Rectal smooth muscle tissue (tissue), 1 donor: ENCODE results near the gene NEDD4.
"Not testable (repeated sequence)": the region's sequence is repeated elsewhere in the genome, so short reads cannot be mapped to it uniquely, and the experiment has no call there.

Experiments
- H3K27ac ChIP-seq: one replicate; pipeline ENCODE4 v1.7.0; 2013; ENCODE audit warnings: low read depth, low read length, inconsistent platforms
- H3K27me3 ChIP-seq: one replicate; pipeline ENCODE4 v1.7.0; 2013; ENCODE audit warnings: low read length; ENCODE audit not compliant: control insufficient read depth, insufficient read depth
- H3K36me3 ChIP-seq: one replicate; pipeline ENCODE4 v1.7.0; 2013; ENCODE audit warnings: low read length; ENCODE audit not compliant: control insufficient read depth, insufficient read depth
- H3K4me1 ChIP-seq: one replicate; pipeline ENCODE4 v1.7.0; 2013; ENCODE audit warnings: low read length; ENCODE audit not compliant: control insufficient read depth, insufficient read depth
- H3K4me3 ChIP-seq: one replicate; pipeline ENCODE4 v1.7.0; 2013; ENCODE audit warnings: low read length
- H3K9ac ChIP-seq: one replicate; pipeline ENCODE4 v1.7.0; 2013; ENCODE audit warnings: low read length

Gene NEDD4

DNA sequence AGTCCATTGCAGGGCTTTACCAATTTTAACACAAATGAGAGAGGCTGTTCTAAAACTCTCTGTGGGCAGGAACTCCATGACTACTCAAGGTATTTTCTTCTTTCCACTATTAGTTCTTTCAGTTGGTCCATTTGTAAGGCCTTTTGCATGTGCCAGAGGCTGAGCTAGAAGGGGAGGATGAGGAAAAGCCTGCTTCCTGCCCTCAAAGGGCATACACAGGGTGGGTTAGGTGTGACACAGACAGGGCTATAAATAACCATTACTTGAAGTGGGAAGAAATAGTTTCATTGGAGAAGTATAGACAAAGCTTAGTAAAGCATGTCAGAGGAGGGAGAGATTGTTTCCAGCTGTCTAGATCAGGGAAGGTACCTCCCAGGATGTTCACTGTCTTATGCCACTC is 198.4 kb downstream of the NEDD4 start:
- H3K27me3 ChIP-seq: no peaks in the 10 kb centered on the region
- H3K9ac ChIP-seq: no peak overlapping the region
- H3K36me3 ChIP-seq: no peaks in the 10 kb centered on the region
- no peak overlapping the region for H3K4me3 ChIP-seq
- no peak overlapping the region for H3K27ac ChIP-seq
- H3K4me1 ChIP-seq: no peaks in the 10 kb centered on the region

DNA sequence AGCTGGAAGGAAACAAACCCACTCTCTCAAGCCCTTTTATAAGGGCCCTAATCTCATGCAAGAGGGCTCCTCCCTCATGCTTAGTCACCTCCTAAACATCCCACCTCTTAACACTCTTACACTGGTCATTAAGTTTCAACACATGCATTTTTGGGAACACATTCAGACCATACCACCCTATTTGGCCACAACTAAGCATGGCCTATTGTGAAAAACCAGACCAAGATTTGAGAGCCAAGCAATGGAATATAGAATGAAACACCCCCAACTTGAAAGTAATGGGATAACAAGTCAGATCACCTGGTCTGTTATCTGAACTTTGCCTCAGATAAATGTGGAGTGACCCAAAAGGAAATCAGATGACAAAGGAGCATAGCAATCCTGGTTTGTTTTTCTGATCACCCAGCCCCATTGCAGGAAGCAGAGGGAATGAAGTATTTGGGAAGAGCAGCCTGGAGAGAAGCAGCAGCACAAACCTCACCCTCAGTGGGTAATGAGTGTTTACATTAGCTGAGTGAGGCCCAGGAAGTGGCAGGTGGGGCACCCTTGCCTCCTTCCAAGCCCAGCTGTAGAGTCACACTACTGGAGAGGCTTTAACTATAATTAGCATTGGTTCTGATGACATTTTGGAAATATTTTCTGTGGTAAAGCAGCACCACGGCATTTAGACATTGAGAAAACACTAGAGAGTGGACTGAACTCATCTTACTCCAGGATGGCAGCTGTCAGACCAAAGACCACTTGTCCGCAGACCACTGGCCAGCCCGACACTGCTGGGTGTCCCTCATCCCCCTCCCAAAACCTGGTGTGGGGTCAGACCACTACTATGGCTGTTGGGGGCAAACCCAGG is 201.6 kb downstream of the NEDD4 start:
- H3K27ac ChIP-seq: no peak overlapping the region
- no peaks in the 10 kb centered on the region for H3K27me3 ChIP-seq
- H3K36me3 ChIP-seq: no peaks in the 10 kb centered on the region
- no peak overlapping the region for H3K9ac ChIP-seq
- H3K4me1 ChIP-seq: no peaks in the 10 kb centered on the region
- H3K4me3 ChIP-seq: no peak overlapping the region

DNA sequence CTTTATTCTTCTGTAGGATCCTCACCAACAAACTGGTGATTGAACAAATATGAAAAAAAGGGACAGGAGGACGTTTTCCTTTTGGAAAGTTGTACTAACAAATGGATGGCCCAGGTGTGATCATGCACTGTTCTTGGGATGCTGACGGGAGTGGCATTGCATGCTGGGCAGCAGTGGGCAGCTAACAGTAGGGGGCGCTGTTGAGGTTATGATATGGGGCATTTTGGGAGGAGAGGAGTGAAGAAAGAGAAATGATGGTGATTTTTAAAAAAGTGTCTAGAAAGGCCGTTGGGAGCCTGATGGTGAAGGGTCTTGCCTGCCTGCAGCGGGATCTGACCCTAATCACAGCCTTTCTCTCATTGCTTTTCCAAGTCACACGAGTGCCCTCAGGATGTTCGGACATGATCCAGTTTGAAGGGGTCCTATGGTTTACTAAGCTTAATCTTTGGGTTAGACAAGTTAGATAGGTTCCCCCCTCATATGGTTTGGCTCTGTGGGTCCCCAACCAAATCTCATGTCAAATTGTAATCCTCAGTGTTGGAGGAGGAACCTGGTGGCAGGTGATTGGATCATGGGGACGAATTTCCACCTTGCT is 204.2 kb downstream of the NEDD4 start:
- H3K27ac ChIP-seq: no peak overlapping the region
- no peak overlapping the region for H3K4me3 ChIP-seq
- H3K9ac ChIP-seq: no peak overlapping the region
- H3K27me3 ChIP-seq: no peaks in the 10 kb centered on the region
- H3K4me1 ChIP-seq: no peaks in the 10 kb centered on the region
- H3K36me3 ChIP-seq: no peaks in the 10 kb centered on the region

DNA sequence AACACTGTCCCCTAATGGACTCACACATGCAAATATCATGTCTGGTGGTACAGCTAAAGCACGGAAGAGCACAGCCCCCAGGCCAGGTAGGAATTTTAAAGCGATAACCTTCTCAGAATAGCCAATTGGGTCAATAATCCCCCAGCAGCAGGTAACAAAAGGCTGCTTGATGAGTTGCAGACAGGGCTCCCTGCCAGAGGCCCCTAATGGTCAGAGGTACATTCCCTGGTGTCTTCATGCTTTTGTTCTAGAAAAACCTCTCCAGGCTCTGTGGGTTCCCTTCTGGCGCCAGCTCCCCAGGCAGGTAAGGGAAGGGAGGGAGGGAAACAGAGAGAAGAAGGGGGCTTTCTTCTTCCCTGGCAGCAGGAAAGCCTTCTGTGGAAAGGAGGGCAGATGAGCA is 207.1 kb downstream of the NEDD4 start:
- Histone ChIP-seq H3K27ac (no peak overlapping the region), H3K27me3 (no peaks in the 10 kb centered on the region), H3K4me3 (no peak overlapping the region), H3K36me3 (no peaks in the 10 kb centered on the region), H3K9ac (no peak overlapping the region), H3K4me1 (no peaks in the 10 kb centered on the region)

DNA sequence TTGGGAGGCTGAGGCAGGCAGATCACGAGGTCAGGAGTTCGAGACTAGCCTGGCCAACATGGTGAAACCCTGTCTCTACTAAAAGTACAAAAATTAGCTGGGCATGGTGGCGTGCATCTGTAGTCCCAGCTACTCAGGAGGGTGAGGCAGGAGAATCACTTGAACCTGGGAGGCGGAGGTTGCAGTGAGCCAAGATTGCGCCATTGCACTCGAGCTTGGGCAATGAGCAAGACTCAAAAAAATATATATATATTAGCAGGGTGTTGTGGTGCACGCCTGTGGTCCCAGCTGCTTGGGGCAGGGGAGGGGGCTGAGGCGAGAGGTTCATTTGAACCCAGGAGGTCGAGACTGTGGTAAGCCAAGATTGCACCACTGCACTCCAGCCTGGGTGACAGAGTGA is 207.8 kb downstream of the NEDD4 start:
- not testable (repeated sequence) for H3K27ac ChIP-seq, H3K4me3 ChIP-seq, H3K27me3 ChIP-seq, H3K9ac ChIP-seq, H3K36me3 ChIP-seq, H3K4me1 ChIP-seq

DNA sequence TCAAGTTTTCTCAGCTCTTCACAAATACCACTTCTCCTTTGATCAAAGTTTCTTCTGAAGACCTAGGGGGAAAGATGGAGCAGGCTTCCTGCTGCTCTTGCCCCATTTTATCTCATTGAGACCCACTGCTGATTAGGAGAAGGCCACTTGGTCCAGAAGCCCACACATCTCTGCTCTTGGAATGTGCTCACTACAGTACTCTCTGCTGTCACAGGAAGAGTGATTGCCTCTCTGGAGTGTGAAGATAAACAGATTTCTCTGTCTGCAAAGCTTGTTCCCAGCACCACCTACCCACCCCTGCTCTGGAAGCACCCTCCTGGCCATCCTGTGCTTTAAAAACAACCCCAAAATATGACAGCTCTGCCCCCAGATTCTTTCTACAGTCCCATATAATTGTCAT is 209.1 kb downstream of the NEDD4 start:
- no peak overlapping the region for H3K4me3 ChIP-seq
- no peaks in the 10 kb centered on the region for H3K4me1 ChIP-seq
- no peaks in the 10 kb centered on the region for H3K36me3 ChIP-seq
- no peak overlapping the region for H3K9ac ChIP-seq
- H3K27ac ChIP-seq: no peak overlapping the region
- no peaks in the 10 kb centered on the region for H3K27me3 ChIP-seq

DNA sequence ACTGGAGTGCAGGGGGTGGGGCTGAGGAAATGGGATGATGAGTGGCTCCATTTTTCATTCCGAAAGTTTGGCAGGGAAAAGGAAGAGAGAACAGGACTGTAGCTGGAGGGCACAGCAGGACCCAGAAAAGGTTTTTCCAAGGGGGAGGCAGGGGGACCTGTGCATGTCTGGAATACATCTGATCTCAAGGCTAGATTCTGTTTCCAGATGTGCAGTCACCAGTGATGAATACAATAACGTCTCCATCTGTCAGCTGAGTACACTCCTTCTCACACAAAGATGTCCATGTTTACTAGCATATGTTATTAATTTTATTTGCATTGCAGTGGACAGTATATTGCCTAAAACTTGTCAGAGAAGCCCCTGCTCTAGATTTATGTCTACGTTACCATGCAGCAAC is 210.5 kb downstream of the NEDD4 start:
- Histone ChIP-seq H3K27me3 (no peaks in the 10 kb centered on the region), H3K9ac (no peak overlapping the region), H3K4me1 (no peaks in the 10 kb centered on the region), H3K36me3 (no peaks in the 10 kb centered on the region), H3K4me3 (no peak overlapping the region), H3K27ac (no peak overlapping the region)

DNA sequence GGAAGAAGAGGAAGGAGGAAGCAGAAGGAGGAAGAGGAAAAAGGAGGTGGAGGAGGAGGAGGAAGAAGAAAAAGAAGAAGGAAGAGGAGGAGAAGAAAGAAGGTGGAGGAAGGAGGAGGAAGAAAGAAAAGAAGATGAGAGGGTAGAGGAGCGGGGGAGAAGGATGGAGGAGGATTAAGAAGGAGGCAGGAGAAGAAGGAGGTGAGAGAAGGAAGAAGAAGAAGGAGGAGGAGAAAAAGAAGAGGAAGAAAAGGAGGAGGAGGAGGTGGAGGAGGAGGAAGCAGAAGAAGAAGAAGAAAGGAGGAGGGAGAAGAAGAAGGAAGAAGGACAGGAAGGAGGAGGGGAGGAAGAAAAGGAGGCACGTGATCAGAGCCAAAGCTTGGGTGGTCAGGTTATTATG is 213.1 kb downstream of the NEDD4 start:
- Histone ChIP-seq H3K36me3 (no peaks in the 10 kb centered on the region), H3K4me3 (no peak overlapping the region), H3K27me3 (no peaks in the 10 kb centered on the region), H3K4me1 (no peaks in the 10 kb centered on the region), H3K9ac (no peak overlapping the region), H3K27ac (no peak overlapping the region)

DNA sequence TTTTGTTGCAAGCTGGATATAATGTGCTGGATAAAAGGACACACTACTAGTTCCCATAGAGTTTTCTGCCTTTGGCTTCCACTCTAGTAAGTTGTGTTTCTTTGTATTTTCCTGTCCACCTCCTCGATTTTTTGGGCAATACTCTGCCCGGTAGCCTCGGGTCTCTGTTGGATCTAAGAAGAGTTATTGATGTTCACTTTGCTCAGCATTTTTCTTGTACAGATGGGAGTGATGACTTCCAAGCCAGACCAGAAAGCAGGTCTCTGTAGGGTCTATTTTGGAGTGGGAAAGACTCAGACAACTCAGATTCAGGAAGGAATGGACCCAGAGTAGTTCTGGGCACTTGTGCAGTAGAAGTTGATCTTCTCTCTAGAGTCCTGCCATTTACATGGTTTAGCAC is 214.5 kb downstream of the NEDD4 start:
- no peak overlapping the region for H3K9ac ChIP-seq
- H3K36me3 ChIP-seq: no peaks in the 10 kb centered on the region
- no peak overlapping the region for H3K27ac ChIP-seq
- no peaks in the 10 kb centered on the region for H3K4me1 ChIP-seq
- no peaks in the 10 kb centered on the region for H3K27me3 ChIP-seq
- H3K4me3 ChIP-seq: no peak overlapping the region
